Measurements from ENCODE around the gene SETDB1. TPM values are rescaled to one million over a fixed set of nuclear protein-coding genes. Genes with fewer than 3 reads are reported as not detected.

SETDB1 gene
- total RNA-seq, 4 donors from 2014 or later: 23.7 to 32.9 (median 27.8) TPM

- DNase-seq (ENCODE audit: low spot score): no peak
- no peak for TF ChIP-seq CTCF (IDR thresholded peaks at IDR 0.05)
- ATAC-seq (ENCODE audit: low FRiP score): no peak
These were observed 43.5 kb downstream of the SETDB1 start for GRCh38 chr1:150969626-150970025.

- ATAC-seq (ENCODE audit: low FRiP score): peak; percentile 34
These were observed 44.8 kb downstream of the SETDB1 start for GRCh38 chr1:150970808-150971582.

GRCh38 chr1:150971583-150972416, 45.6 kb downstream of the SETDB1 start:
- DNase-seq (ENCODE audit: low spot score) (no peak), ATAC-seq (ENCODE audit: low FRiP score) (no peak)
- TF ChIP-seq CTCF (IDR thresholded peaks at IDR 0.05): no peak

More at GRCh38 chr1:150970808-150971582, 44.8 kb downstream of the SETDB1 start:
- DNase-seq (ENCODE audit: low spot score): no peak
- no peak for TF ChIP-seq CTCF (IDR thresholded peaks at IDR 0.05)

- TF ChIP-seq CTCF (IDR thresholded peaks at IDR 0.05): no peak
- no peak for DNase-seq (ENCODE audit: low spot score)
- ATAC-seq (ENCODE audit: low FRiP score): no peak
These were observed 46.3 kb downstream of the SETDB1 start for GRCh38 chr1:150972417-150972940.

GRCh38 chr1:150973258-150973835, 47.2 kb downstream of the SETDB1 start:
- DNase-seq (ENCODE audit: low spot score): no peak
- no peak for ATAC-seq (ENCODE audit: low FRiP score)
- no peak for TF ChIP-seq CTCF (IDR thresholded peaks at IDR 0.05)

GRCh38 chr1:150973836-150974579, 47.8 kb downstream of the SETDB1 start:
- TF ChIP-seq CTCF (IDR thresholded peaks at IDR 0.05): no peak
- ATAC-seq (ENCODE audit: low FRiP score) (peak; percentile 31), DNase-seq (ENCODE audit: low spot score) (no peak)

Data from omental fat pad (tissue), 4 donors.